HepG2 (cell line): ENCODE results near the gene HCFC2. TPM values are rescaled to one million over a fixed set of nuclear protein-coding genes. Genes with fewer than 3 reads are reported as not detected.

Experiments
- DNMT1 ChIP-seq: sonication (generic); formaldehyde crosslinking; IDR thresholded peaks from 2 replicates; pipeline ENCODE4 v1.5.1; 2020; ENCODE audit warnings: mild to moderate bottlenecking, missing genetic modification reagents
- HMG20B ChIP-seq: conservative IDR thresholded peaks from 2 replicates; pipeline ENCODE4 v1.6.1; 2016; ENCODE audit warnings: missing genetic modification reagents, missing compliant biosample characterization
- NR0B2 ChIP-seq: sonication (generic); formaldehyde crosslinking; IDR thresholded peaks from 2 replicates; pipeline ENCODE4 v1.4.0; 2020; ENCODE audit warnings: mild to moderate bottlenecking, missing genetic modification reagents
- PCBP1 ChIP-seq: fragments of 200-400 bp; formaldehyde crosslinking; IDR thresholded peaks from 2 replicates; pipeline ENCODE4 v1.6.1; 2017; ENCODE audit warnings: mild to moderate bottlenecking, low read depth, low read length, borderline replicate concordance
- SMAD9 ChIP-seq: sonication (generic); formaldehyde crosslinking; IDR thresholded peaks from 2 replicates; pipeline ENCODE4 v1.5.1; 2020; ENCODE audit warnings: mild to moderate bottlenecking, missing genetic modification reagents
- SSRP1 ChIP-seq: IDR thresholded peaks from 2 replicates; pipeline ENCODE4 v1.6.1; 2016; ENCODE audit warnings: control low read depth
- USF2 ChIP-seq, 2 experiments: sonication (generic) in 1 of 2; formaldehyde crosslinking in 1 of 2; IDR thresholded peaks; 2 replicates each; pipeline versions ENCODE4 v1.5.1 to v1.6.1; 2011 to 2020; ENCODE audit warnings: borderline replicate concordance in 1 of 2, low read depth in 1 of 2, low read length in 1 of 2, mild to moderate bottlenecking in 1 of 2, missing genetic modification reagents in 1 of 2, moderate library complexity in 1 of 2
- ZFAT ChIP-seq: sonication (generic); formaldehyde crosslinking; conservative IDR thresholded peaks from 2 replicates; pipeline ENCODE4 v1.8.1; 2023; ENCODE audit warnings: missing genetic modification reagents, inconsistent platforms
- ZNF335 ChIP-seq: sonication (generic); formaldehyde crosslinking; IDR thresholded peaks from 2 replicates; pipeline ENCODE4 v1.4.0; 2020; ENCODE audit warnings: missing genetic modification reagents
- ZNF598 ChIP-seq: sonication (generic); formaldehyde crosslinking; IDR thresholded peaks from 2 replicates; pipeline ENCODE4 v1.5.1; 2020; ENCODE audit warnings: mild to moderate bottlenecking, missing genetic modification reagents, borderline replicate concordance
- ZNF850 ChIP-seq: sonication (generic); formaldehyde crosslinking; conservative IDR thresholded peaks from 2 replicates; pipeline ENCODE4 v1.9.0; 2021; ENCODE audit warnings: mild to moderate bottlenecking, missing genetic modification reagents
- ZNF891 ChIP-seq: sonication (generic); formaldehyde crosslinking; IDR thresholded peaks from 2 replicates; pipeline ENCODE4 v1.5.0; 2020; ENCODE audit warnings: mild to moderate bottlenecking, missing genetic modification reagents
- polyA plus RNA-seq, 8 experiments: library from polyadenylated mRNA; depleted of rRNA in 3 of 8; stranded (reverse) in 7 of 8; unstranded in 1 of 8; fragments of >200 nt; fragmentation: Illumina TruSeq in 4 of 8; extraction: Trizol in 4 of 8; gene quantifications; 2 replicates each; pipeline versions ENCODE4 v1.2.1 to v1.2.3, GENCODE V29; 2011 to 2016; ENCODE audit warnings: low read depth in 4 of 8, missing spikeins in 1 of 8, mixed read lengths in 1 of 8; ENCODE audit not compliant: insufficient read depth in 1 of 8
- total RNA-seq, 5 experiments: library from RNA; depleted of rRNA; stranded (reverse); fragments of >200 nt; fragmentation: Illumina TruSeq; extraction: Trizol; gene quantifications; 2 replicates each; pipeline ENCODE4 v1.2.3, GENCODE V29; 2016; ENCODE audit warnings: low read depth in 1 of 5
- TF ChIP-seq, protein P1 (sequence below): sonication (generic); formaldehyde crosslinking; IDR thresholded peaks from 2 replicates; pipeline ENCODE4 v1.4.0; 2020; ENCODE audit warnings: mild to moderate bottlenecking, missing genetic modification reagents
- TF ChIP-seq, protein P2 (sequence below): sonication (generic); formaldehyde crosslinking; IDR thresholded peaks from 2 replicates; pipeline ENCODE4 v1.4.0; 2020; ENCODE audit warnings: missing genetic modification reagents

Gene HCFC2
- total and polyA plus RNA-seq, 2 of the 13 experiments (the other 11 are each of a cell fraction or from before 2014, with no cell fraction given) = 3.7 to 4.9 TPM

GRCh38 chr12:104137902-104138796 is 73.8 kb downstream of the HCFC2 start, which contains the start of gene NFYB (continued):
- TF ChIP-seq USF2 (IDR thresholded peaks at IDR 0.05; ENCODE audit: low read depth, low read length) (no peak), USF2 (CRISPR knock-in tag; IDR thresholded peaks at IDR 0.05; ENCODE audit: borderline replicate concordance) (no peak), SMAD9 (CRISPR knock-in tag) (no peak), ZNF850 (CRISPR knock-in tag) (no peak), ZNF891 (peak; percentile 79), SSRP1 (no peak), ZNF335 (CRISPR knock-in tag) (no peak), PCBP1 (0 out of 2 replicates have a peak, but pooled peaks have one; percentile 51), ZNF598 (CRISPR knock-in tag) (no peak), HMG20B (CRISPR knock-in tag) (no peak), DNMT1 (CRISPR knock-in tag) (no peak), NR0B2 (CRISPR knock-in tag) (peak; percentile 45; the same call in 1 of the 2 replicates), ZFAT (CRISPR knock-in tag) (no peak)
- TF ChIP-seq, protein P1, sequence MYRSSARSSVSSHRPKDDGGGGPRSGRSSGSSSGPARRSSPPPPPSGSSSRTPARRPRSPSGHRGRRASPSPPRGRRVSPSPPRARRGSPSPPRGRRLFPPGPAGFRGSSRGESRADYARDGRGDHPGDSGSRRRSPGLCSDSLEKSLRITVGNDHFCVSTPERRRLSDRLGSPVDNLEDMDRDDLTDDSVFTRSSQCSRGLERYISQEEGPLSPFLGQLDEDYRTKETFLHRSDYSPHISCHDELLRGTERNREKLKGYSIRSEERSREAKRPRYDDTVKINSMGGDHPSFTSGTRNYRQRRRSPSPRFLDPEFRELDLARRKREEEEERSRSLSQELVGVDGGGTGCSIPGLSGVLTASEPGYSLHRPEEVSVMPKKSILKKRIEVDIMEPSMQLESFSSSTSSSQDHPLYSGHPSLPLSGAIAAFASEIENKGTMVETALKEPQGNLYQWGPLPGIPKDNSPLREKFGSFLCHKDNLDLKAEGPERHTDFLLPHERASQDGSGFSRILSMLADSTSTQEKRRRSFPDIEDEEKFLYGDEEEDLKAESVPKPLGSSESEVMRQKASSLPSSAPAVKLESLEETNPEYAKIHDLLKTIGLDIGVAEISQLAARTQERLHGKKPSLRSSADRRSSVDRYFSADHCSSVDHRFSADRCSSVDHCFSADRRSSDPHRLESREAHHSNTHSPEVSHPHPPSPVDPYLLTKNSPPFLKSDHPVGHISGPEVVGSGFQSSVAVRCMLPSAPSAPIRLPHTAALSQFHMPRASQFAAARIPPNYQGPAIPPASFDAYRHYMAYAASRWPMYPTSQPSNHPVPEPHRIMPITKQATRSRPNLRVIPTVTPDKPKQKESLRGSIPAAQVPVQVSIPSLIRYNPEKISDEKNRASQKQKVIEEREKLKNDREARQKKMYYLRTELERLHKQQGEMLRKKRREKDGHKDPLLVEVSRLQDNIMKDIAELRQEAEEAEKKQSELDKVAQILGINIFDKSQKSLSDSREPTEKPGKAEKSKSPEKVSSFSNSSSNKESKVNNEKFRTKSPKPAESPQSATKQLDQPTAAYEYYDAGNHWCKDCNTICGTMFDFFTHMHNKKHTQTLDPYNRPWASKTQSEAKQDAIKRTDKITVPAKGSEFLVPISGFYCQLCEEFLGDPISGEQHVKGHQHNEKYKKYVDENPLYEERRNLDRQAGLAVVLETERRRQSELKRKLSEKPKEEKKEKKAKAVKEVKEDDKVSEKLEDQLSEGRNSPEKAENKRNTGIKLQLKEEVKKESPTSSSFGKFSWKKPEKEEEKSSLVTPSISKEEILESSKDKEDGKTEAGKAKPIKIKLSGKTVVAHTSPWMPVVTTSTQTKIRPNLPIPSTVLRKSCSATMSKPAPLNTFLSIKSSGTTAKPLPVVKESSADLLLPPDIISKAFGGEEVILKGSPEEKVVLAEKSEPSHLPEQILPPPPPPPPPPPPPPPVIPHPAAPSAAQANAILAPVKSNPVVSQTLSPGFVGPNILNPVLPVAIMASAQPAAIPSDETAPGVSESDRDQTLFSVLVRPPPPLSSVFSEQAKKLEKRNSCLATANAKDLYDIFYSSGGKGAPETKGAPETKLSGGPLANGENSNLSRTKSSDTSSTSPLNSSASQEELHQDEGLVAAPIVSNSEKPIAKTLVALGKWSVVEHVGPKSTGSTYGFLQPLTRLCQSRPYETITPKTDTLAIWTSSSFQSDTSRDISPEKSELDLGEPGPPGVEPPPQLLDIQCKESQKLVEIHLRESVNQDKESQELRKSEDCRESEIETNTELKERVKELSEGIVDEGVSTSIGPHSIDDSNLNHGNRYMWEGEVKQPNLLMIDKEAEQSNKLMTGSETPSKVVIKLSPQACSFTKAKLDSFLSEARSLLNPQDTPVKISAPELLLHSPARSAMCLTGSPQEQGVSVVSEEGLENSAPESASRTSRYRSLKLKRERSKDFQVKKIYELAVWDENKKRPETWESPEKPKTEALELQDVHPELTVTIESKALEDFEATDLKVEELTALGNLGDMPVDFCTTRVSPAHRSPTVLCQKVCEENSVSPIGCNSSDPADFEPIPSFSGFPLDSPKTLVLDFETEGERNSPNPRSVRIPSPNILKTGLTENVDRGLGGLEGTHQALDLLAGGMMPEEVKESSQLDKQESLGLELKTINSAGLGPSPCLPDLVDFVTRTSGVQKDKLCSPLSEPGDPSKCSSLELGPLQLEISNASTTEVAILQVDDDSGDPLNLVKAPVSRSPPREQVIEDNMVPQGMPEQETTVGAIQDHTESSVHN = no peak
- TF ChIP-seq, protein P2, sequence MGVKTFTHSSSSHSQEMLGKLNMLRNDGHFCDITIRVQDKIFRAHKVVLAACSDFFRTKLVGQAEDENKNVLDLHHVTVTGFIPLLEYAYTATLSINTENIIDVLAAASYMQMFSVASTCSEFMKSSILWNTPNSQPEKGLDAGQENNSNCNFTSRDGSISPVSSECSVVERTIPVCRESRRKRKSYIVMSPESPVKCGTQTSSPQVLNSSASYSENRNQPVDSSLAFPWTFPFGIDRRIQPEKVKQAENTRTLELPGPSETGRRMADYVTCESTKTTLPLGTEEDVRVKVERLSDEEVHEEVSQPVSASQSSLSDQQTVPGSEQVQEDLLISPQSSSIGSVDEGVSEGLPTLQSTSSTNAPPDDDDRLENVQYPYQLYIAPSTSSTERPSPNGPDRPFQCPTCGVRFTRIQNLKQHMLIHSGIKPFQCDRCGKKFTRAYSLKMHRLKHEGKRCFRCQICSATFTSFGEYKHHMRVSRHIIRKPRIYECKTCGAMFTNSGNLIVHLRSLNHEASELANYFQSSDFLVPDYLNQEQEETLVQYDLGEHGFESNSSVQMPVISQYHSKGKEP (CRISPR knock-in tag) = no peak
